ENCODE measurements around the gene SV2B. TPM values are rescaled to one million over a fixed set of nuclear protein-coding genes. Genes with fewer than 3 reads are reported as not detected.

The SV2B gene
- total and polyA plus RNA-seq, 2 experiments from 2014 or later: 0.17 to 2.2 TPM

GRCh38 chr15:91065505-91065904, 34.6 kb upstream of the SV2B start:
- Histone ChIP-seq H3K4me1 (ENCODE audit: insufficient read depth) (no peaks in the 10 kb centered on the region), H3K4me2 (no peak overlapping the region), H3K9me2 (replicated peaks; ENCODE audit: insufficient read depth) (no peaks in the 10 kb centered on the region), H3K27ac (no peak overlapping the region), H3K4me3 (no peak overlapping the region), H2AFZ (no peak overlapping the region), H3K79me2 (no peaks in the 10 kb centered on the region), H3K9me3 (ENCODE audit: low read depth) (no peaks in the 10 kb centered on the region), H3K27me3 (no peaks in the 10 kb centered on the region), H3K36me3 (replicated peaks; ENCODE audit: insufficient read depth, low read depth) (no peaks in the 10 kb centered on the region), H4K20me1 (ENCODE audit: insufficient read depth, poor library complexity, severe bottlenecking) (no peaks in the 10 kb centered on the region)
- 76% methylated on average over 2 of the region's 2 CpGs for WGBS (ENCODE audit: low lambda C conversion rate, missing lambda C conversion rate)
- no peak for DNase-seq (ENCODE audit: low spot score)
- TF ChIP-seq CTCF (IDR thresholded peaks at IDR 0.05; ENCODE audit: poor library complexity) (no peak), EZH2phosphoT487 (IDR thresholded peaks at IDR 0.05; ENCODE audit: low read depth, severe bottlenecking, unreplicated experiment) (no peak), EZH2 (IDR thresholded peaks at IDR 0.05; ENCODE audit: borderline replicate concordance) (no peak)

- WGBS (ENCODE audit: low lambda C conversion rate, missing lambda C conversion rate): 86% methylated on average over 2 of the region's 2 CpGs
- no peak for TF ChIP-seq EZH2 (IDR thresholded peaks at IDR 0.05; ENCODE audit: borderline replicate concordance)
- TF ChIP-seq EZH2phosphoT487 (IDR thresholded peaks at IDR 0.05; ENCODE audit: low read depth, severe bottlenecking, unreplicated experiment): no peak
- TF ChIP-seq CTCF (IDR thresholded peaks at IDR 0.05; ENCODE audit: poor library complexity): no peak
- H3K9me3 ChIP-seq (ENCODE audit: low read depth): no peaks in the 10 kb centered on the region
- no peak for DNase-seq (ENCODE audit: low spot score)
- H3K4me3 ChIP-seq: no peak overlapping the region
- H3K9me2 ChIP-seq (replicated peaks; ENCODE audit: insufficient read depth): no peaks in the 10 kb centered on the region
- H3K79me2 ChIP-seq: no peaks in the 10 kb centered on the region
- no peak overlapping the region for H2AFZ ChIP-seq
- H4K20me1 ChIP-seq (ENCODE audit: insufficient read depth, poor library complexity, severe bottlenecking): no peaks in the 10 kb centered on the region
- H3K27ac ChIP-seq: no peak overlapping the region
- no peaks in the 10 kb centered on the region for H3K36me3 ChIP-seq (replicated peaks; ENCODE audit: insufficient read depth, low read depth)
- H3K4me2 ChIP-seq: no peak overlapping the region
- no peaks in the 10 kb centered on the region for H3K4me1 ChIP-seq (ENCODE audit: insufficient read depth)
- peaks cover 3% of the 10 kb centered on the region for H3K27me3 ChIP-seq
Measured at GRCh38 chr15:91067036-91067435, 33.0 kb upstream of the SV2B start.

GRCh38 chr15:91068436-91068835, 31.6 kb upstream of the SV2B start:
- WGBS (ENCODE audit: low lambda C conversion rate, missing lambda C conversion rate): 94% methylated on average over 2 of the region's 2 CpGs
- H3K4me1 ChIP-seq (ENCODE audit: insufficient read depth): no peaks in the 10 kb centered on the region
- TF ChIP-seq EZH2phosphoT487 (IDR thresholded peaks at IDR 0.05; ENCODE audit: low read depth, severe bottlenecking, unreplicated experiment): no peak
- no peak for TF ChIP-seq EZH2 (IDR thresholded peaks at IDR 0.05; ENCODE audit: borderline replicate concordance)
- no peak for TF ChIP-seq CTCF (IDR thresholded peaks at IDR 0.05; ENCODE audit: poor library complexity)
- no peaks in the 10 kb centered on the region for H4K20me1 ChIP-seq (ENCODE audit: insufficient read depth, poor library complexity, severe bottlenecking)
- no peak overlapping the region for H2AFZ ChIP-seq
- H3K79me2 ChIP-seq: no peaks in the 10 kb centered on the region
- H3K27me3 ChIP-seq: peaks cover 7% of the 10 kb centered on the region
- DNase-seq (ENCODE audit: low spot score): no peak
- H3K9me3 ChIP-seq (ENCODE audit: low read depth): no peaks in the 10 kb centered on the region
- no peak overlapping the region for H3K27ac ChIP-seq
- no peaks in the 10 kb centered on the region for H3K9me2 ChIP-seq (replicated peaks; ENCODE audit: insufficient read depth)
- no peak overlapping the region for H3K4me2 ChIP-seq
- H3K4me3 ChIP-seq: no peak overlapping the region
- H3K36me3 ChIP-seq (replicated peaks; ENCODE audit: insufficient read depth, low read depth): no peaks in the 10 kb centered on the region

GRCh38 chr15:91068966-91069365, 31.1 kb upstream of the SV2B start:
- TF ChIP-seq EZH2 (IDR thresholded peaks at IDR 0.05; ENCODE audit: borderline replicate concordance) (no peak), CTCF (IDR thresholded peaks at IDR 0.05; ENCODE audit: poor library complexity) (no peak), EZH2phosphoT487 (IDR thresholded peaks at IDR 0.05; ENCODE audit: low read depth, severe bottlenecking, unreplicated experiment) (no peak)
- H2AFZ ChIP-seq: no peak overlapping the region

More at GRCh38 chr15:91068966-91069365, 31.1 kb upstream of the SV2B start:
- no peak overlapping the region for H3K27ac ChIP-seq
- no peak for DNase-seq (ENCODE audit: low spot score)
- no peak overlapping the region for H3K4me2 ChIP-seq
- H4K20me1 ChIP-seq (ENCODE audit: insufficient read depth, poor library complexity, severe bottlenecking): no peaks in the 10 kb centered on the region
- 82% methylated on average over 3 of the region's 3 CpGs for WGBS (ENCODE audit: low lambda C conversion rate, missing lambda C conversion rate)
- H3K36me3 ChIP-seq (replicated peaks; ENCODE audit: insufficient read depth, low read depth): no peaks in the 10 kb centered on the region
- peaks cover 7% of the 10 kb centered on the region for H3K27me3 ChIP-seq
- H3K9me3 ChIP-seq (ENCODE audit: low read depth): no peaks in the 10 kb centered on the region
- no peaks in the 10 kb centered on the region for H3K9me2 ChIP-seq (replicated peaks; ENCODE audit: insufficient read depth)
- no peak overlapping the region for H3K4me3 ChIP-seq
- no peaks in the 10 kb centered on the region for H3K4me1 ChIP-seq (ENCODE audit: insufficient read depth)
- no peaks in the 10 kb centered on the region for H3K79me2 ChIP-seq
